Endothelial cell of umbilical vein (primary cell): ENCODE results near the gene TRMT1. TPM values are rescaled to one million over a fixed set of nuclear protein-coding genes. Genes with fewer than 3 reads are reported as not detected.
A peak's percentile ranks its signal among the peaks of the same experiment; 100 is the strongest.

ENCODE experiments used
- BruUV-seq: library from RNA; stranded (reverse); fragments of 400-500 nt; replicated peaks from 2 replicates; lab custom pipeline; 2021; lab: Mats Ljungman, UMichigan
- CTCF ChIA-PET: fragments of 300-600, 350-600 bp; sonication (Branson Sonifier 250); formaldehyde crosslinking; loops from one replicate; lab custom pipeline; 2021; ENCODE audit warnings: antibody characterized with exemption, inconsistent platforms; lab: Charles Lee
- POLR2A ChIA-PET: fragments of 300-600, 350-600 bp; sonication (Branson Sonifier 250); formaldehyde crosslinking; loops from one replicate; lab custom pipeline; 2021; ENCODE audit warnings: antibody characterized with exemption, inconsistent platforms; lab: Charles Lee
- DNase-seq: peaks from one replicate; pipeline ENCODE4 v3.0.0-alpha.2; 2011; ENCODE audit warnings: low read depth, low spot score
- FAIRE-seq: peaks from 2 replicates; lab custom pipeline; 2011; peaks lifted over from hg19 to GRCh38; lab: Jason Lieb, UNC
- H2AFZ ChIP-seq: 2 replicates; pipeline ENCODE4 v1.6.0; 2012; ENCODE audit warnings: low read depth, low read length, control low read depth, inconsistent platforms
- H3K27ac ChIP-seq: 2 replicates; pipeline ENCODE4 v1.5.1; 2011; ENCODE audit warnings: low read depth, mild to moderate bottlenecking, control low read depth, low read length, moderate library complexity; ENCODE audit not compliant: insufficient read depth
- H3K27me3 ChIP-seq, 2 experiments: 2 replicates each; pipeline versions ENCODE4 v1.6.0 to v1.6.1; 2011; ENCODE audit warnings: low read length in 2 of 2, mixed read lengths in 1 of 2; ENCODE audit not compliant: control insufficient read depth in 2 of 2, insufficient read depth in 2 of 2
- H3K36me3 ChIP-seq, 2 experiments: 2 replicates in 1 of 2; 3 replicates in 1 of 2; pipeline ENCODE4 v1.5.1; 2011; ENCODE audit warnings: low read length in 2 of 2, mild to moderate bottlenecking in 1 of 2, moderate library complexity in 1 of 2; ENCODE audit not compliant: control insufficient read depth in 2 of 2, insufficient read depth in 2 of 2; ENCODE audit errors: extremely low read depth in 1 of 2
- H3K4me1 ChIP-seq: 3 replicates; pipeline ENCODE4 v1.5.1; 2011; ENCODE audit warnings: mild to moderate bottlenecking, low read length; ENCODE audit not compliant: control insufficient read depth, insufficient read depth; ENCODE audit errors: extremely low read depth
- H3K4me2 ChIP-seq: 2 replicates; pipeline ENCODE4 v1.6.1; 2011; ENCODE audit warnings: low read length, control low read depth, mixed read lengths; ENCODE audit not compliant: insufficient read depth
- H3K4me3 ChIP-seq, 3 experiments: fragments of 200-600 bp in 1 of 3; sonication (generic), shearing (Covaris generic) in 1 of 3; replicated peaks in 1 of 3; 2 replicates each; pipeline ENCODE4 v1.5.1; 2011 to 2016; ENCODE audit warnings: control low read depth in 3 of 3, low read length in 3 of 3, mild to moderate bottlenecking in 2 of 3, inconsistent platforms in 1 of 3, low read depth in 1 of 3, moderate library complexity in 1 of 3; ENCODE audit not compliant: insufficient read depth in 1 of 3
- H3K79me2 ChIP-seq: 2 replicates; pipeline ENCODE4 v1.6.0; 2012; ENCODE audit warnings: low read length, inconsistent platforms; ENCODE audit not compliant: control insufficient read depth, insufficient read depth
- H3K9ac ChIP-seq: replicated peaks from 2 replicates; pipeline ENCODE3; 2011; ENCODE audit warnings: low read length, control low read depth; ENCODE audit not compliant: insufficient read depth; ENCODE audit errors: extremely low read depth
- H3K9me1 ChIP-seq: replicated peaks from 3 replicates; pipeline ENCODE4 v1.6.0; 2011; ENCODE audit warnings: mild to moderate bottlenecking, low read length; ENCODE audit not compliant: control insufficient read depth, insufficient read depth; ENCODE audit errors: extremely low read depth
- H3K9me3 ChIP-seq: replicated peaks from 2 replicates; pipeline ENCODE4 v1.5.1; 2012; ENCODE audit warnings: low read length, inconsistent platforms; ENCODE audit not compliant: control insufficient read depth, insufficient read depth
- H4K20me1 ChIP-seq: replicated peaks from 2 replicates; pipeline ENCODE3; 2011; ENCODE audit warnings: mild to moderate bottlenecking, low read length; ENCODE audit not compliant: control insufficient read depth, insufficient read depth; ENCODE audit errors: extremely low read depth
- CTCF ChIP-seq, 2 donors: IDR thresholded peaks; 1 replicate in 1 of 2; 2 replicates in 1 of 2; pipeline ENCODE4 v1.5.1; 2011; ENCODE audit warnings: low read length in 2 of 2, mild to moderate bottlenecking in 2 of 2, moderate library complexity in 2 of 2, control low read depth in 1 of 2, inconsistent platforms in 1 of 2, low read depth in 1 of 2; ENCODE audit not compliant: insufficient read depth in 1 of 2; ENCODE audit errors: extremely low read depth in 1 of 2
- EZH2 ChIP-seq: IDR thresholded peaks from 2 replicates; pipeline ENCODE4 v1.6.1; 2012; ENCODE audit warnings: borderline replicate concordance, low read depth, mild to moderate bottlenecking, moderate library complexity, low read length, inconsistent platforms; ENCODE audit not compliant: severe bottlenecking
- dilution Hi-C: fragments of 300-500 bp; cut with MboI; formaldehyde crosslinking; loops from one replicate; pipeline ENCODE4 v1.15.0; 2019; ENCODE audit warnings: low sequenced_read_pairs; ENCODE audit not compliant: extremely low pct_ligation_motif_present
- intact Hi-C: fragments of 100-400 bp; cut with micrococcal nuclease; formaldehyde crosslinking; loops from one replicate; pipeline ENCODE4 v1.10.0; 2022
- polyA plus RNA-seq, 4 experiments: library from polyadenylated mRNA; depleted of rRNA in 3 of 4; stranded (reverse) in 3 of 4; unstranded in 1 of 4; fragments of >200 nt; gene quantifications; 2 replicates each; pipeline versions ENCODE4 v1.2.1 to v1.2.3, GENCODE V29; 2011 to 2012; ENCODE audit warnings: missing spikeins in 1 of 4
- total RNA-seq: library from RNA; stranded (reverse); gene quantifications from 2 replicates; pipeline ENCODE4 v1.2.3, GENCODE V29; 2021

The TRMT1 gene
- total and polyA plus RNA-seq, 2 donors (not counting 3 experiments of a cell fraction or from before 2014, with no cell fraction given) = 46.3 to 53.0 TPM

GRCh38 chr19:13060964-13061927 lies 55.3 kb downstream of the TRMT1 start:
- BruUV-seq = no TSS peak
- no peaks in the 10 kb centered on the region for H4K20me1 ChIP-seq
- peak overlapping the region; percentile 74 for H3K4me2 ChIP-seq
- POLR2A ChIA-PET = interaction anchor here (1.2 to 1.4 kb wide), 4 partner anchors 34 to 39 kb away, joined by 3 to 8 read pairs (median 4); no protein-coding TSS in a partner anchor
- H3K9ac ChIP-seq = peak overlapping the region; percentile 25
- H3K36me3 ChIP-seq = no peaks in the 10 kb centered on the region
- H3K9me3 ChIP-seq = no peaks in the 10 kb centered on the region
- H3K4me3 ChIP-seq = peak overlapping the region; percentile 23 to 43 (median 33)
- H3K4me1 ChIP-seq = peaks cover 24% of the 10 kb centered on the region
- no peaks in the 10 kb centered on the region for H3K79me2 ChIP-seq
- dilution Hi-C loops = no loop called here
- peak; percentile 79 for DNase-seq
- FAIRE-seq = peak; percentile 86
- H3K27ac ChIP-seq = no peak overlapping the region
- no peaks in the 10 kb centered on the region for H3K27me3 ChIP-seq
- no peaks in the 10 kb centered on the region for H3K9me1 ChIP-seq
- CTCF ChIA-PET = interaction anchor here (0.5 to 15.7 kb wide), 37 partner anchors 9 to 1017 kb away, joined by 3 to 463 read pairs (median 8); partner anchors contain the start of gene NFIX
- intact Hi-C loops = loop anchor here (1.0 to 5.0 kb wide), 7 partner anchors 27 to 96 kb away; no protein-coding TSS in a partner anchor
- TF ChIP-seq EZH2 (no peak), CTCF (IDR thresholded peaks at IDR 0.05; ENCODE audit: extremely low read depth in 1 of 2, insufficient read depth in 1 of 2, low read depth in 1 of 2, low read length in 2 of 2) (peak; percentile 98)
- H2AFZ ChIP-seq = peak overlapping the region; percentile 83
